Activated B cell treated with CpG ODN at 0.5 μM for 24 hours (primary cell): Measurements from ENCODE around the gene WDR37. TPM values are rescaled to one million over a fixed set of nuclear protein-coding genes. Genes with fewer than 3 reads are reported as not detected.

Experiments
- ATAC-seq: fragments of 200-7000 bp; cut with Tn5 transposase; one replicate; pipeline ENCODE4 v1.10.0; 2021; ENCODE audit warnings: low read depth, mild to moderate bottlenecking, moderate library complexity
- CTCF ChIA-PET: fragments of 350-600 bp; sonication (Branson Sonifier 250); formaldehyde crosslinking; loops from one replicate; lab custom pipeline; 2021; ENCODE audit warnings: antibody characterized with exemption; lab: Charles Lee
- POLR2A ChIA-PET: fragments of 350-600 bp; sonication (Branson Sonifier 250); formaldehyde crosslinking; loops from one replicate; lab custom pipeline; 2021; ENCODE audit warnings: antibody characterized with exemption; lab: Charles Lee
- DNase-seq: peaks from one replicate; pipeline ENCODE4 v3.0.0; 2022
- H3K27ac Mint-ChIP-seq: one replicate; pipeline ENCODE4 v1.8.0; 2020; ENCODE audit warnings: mixed read lengths
- H3K27me3 Mint-ChIP-seq: one replicate; pipeline ENCODE4 v1.8.0; 2021; ENCODE audit warnings: mixed read lengths
- H3K36me3 Mint-ChIP-seq: one replicate; pipeline ENCODE4 v1.8.0; 2021; ENCODE audit warnings: low read depth, mixed read lengths
- H3K4me1 Mint-ChIP-seq: one replicate; pipeline ENCODE4 v1.8.0; 2021; ENCODE audit warnings: mixed read lengths
- H3K4me3 Mint-ChIP-seq: one replicate; pipeline ENCODE4 v1.8.0; 2020; ENCODE audit warnings: mild to moderate bottlenecking, mixed read lengths
- H3K9me3 Mint-ChIP-seq: one replicate; pipeline ENCODE4 v1.8.0; 2020; ENCODE audit warnings: mixed read lengths
- intact Hi-C: fragments of 100-400 bp; cut with micrococcal nuclease; formaldehyde crosslinking; loops from one replicate; pipeline ENCODE4 v1.15.1; 2024
- total RNA-seq: library from RNA; stranded (reverse); gene quantifications from 2 replicates; pipeline ENCODE4 v1.2.3, GENCODE V29; 2022
- TF ChIP-seq, protein P1 (sequence below): fragments of 200-600 bp; IDR thresholded peaks from one replicate; pipeline ENCODE4 v1.8.0; 2022; ENCODE audit warnings: antibody characterized with exemption, mild to moderate bottlenecking

Gene WDR37
- total RNA-seq, 1 donor from 2014 or later = 20.0 TPM

DNA sequence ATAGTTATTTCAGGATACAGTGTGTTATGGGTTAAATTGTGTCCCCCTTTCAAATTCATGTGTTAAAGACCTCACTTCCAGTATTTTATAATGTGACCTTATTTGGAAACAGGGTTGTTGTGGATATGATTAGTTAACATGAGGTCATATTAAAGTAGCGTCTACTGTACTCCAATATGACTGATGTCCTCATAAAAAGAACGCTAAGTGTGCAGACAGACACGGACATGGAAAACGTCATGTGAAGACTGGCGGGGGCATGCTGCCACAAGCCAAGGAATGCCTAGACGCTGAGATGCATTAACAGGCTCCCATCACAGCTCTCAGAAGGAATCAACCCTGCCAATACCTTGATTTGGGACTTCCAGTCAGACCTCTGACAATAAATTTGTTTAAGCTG is 1.5 kb upstream of the WDR37 start:
- intact Hi-C loops = loop anchor here (5.0 kb wide), 1 partner anchor 917 kb away; the partner anchor contains the start of gene ZMYND11
- H3K27me3 Mint-ChIP-seq = no peaks in the 10 kb centered on the region
- H3K4me1 Mint-ChIP-seq = peaks cover 74% of the 10 kb centered on the region
- H3K36me3 Mint-ChIP-seq = peaks cover 53% of the 10 kb centered on the region
- CTCF ChIA-PET = no interaction called here
- POLR2A ChIA-PET = no interaction called here
- H3K9me3 Mint-ChIP-seq = no peaks in the 10 kb centered on the region
- H3K4me3 Mint-ChIP-seq = peak overlapping the region; percentile 62
- ATAC-seq = no peak
- peak overlapping the region; percentile 46 for H3K27ac Mint-ChIP-seq
- TF ChIP-seq, protein P1, sequence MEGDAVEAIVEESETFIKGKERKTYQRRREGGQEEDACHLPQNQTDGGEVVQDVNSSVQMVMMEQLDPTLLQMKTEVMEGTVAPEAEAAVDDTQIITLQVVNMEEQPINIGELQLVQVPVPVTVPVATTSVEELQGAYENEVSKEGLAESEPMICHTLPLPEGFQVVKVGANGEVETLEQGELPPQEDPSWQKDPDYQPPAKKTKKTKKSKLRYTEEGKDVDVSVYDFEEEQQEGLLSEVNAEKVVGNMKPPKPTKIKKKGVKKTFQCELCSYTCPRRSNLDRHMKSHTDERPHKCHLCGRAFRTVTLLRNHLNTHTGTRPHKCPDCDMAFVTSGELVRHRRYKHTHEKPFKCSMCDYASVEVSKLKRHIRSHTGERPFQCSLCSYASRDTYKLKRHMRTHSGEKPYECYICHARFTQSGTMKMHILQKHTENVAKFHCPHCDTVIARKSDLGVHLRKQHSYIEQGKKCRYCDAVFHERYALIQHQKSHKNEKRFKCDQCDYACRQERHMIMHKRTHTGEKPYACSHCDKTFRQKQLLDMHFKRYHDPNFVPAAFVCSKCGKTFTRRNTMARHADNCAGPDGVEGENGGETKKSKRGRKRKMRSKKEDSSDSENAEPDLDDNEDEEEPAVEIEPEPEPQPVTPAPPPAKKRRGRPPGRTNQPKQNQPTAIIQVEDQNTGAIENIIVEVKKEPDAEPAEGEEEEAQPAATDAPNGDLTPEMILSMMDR = no peak
- no peak for DNase-seq

DNA sequence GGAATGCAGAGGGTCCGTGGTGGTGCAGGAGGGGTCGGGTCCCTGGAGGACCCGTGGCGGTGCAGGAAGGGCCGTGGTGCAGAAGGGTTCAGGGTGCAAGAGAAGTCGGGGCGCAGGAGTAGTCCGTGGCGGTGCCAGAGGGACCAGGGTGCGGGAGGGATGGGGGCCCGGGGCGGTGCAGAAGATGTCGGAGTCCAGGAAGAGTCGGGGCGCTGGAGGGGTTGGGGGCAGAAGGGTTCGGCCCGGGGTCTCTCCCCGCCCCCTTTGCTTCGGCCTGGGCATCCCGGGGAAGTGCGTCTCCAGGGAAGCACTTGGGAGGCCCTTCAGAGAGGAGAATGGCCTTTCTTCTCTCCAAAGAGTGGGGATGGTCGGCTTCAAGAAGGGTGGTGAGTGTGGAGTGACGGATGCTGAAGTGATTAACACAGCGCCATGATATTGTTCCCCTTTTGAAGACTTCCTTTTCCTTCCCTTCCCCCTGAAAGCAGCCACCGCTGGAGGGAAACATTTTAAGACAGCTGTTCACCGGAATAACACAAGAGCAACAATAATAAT is 997 bp downstream of the WDR37 start:
- Mint-ChIP-seq H3K9me3 (no peaks in the 10 kb centered on the region), H3K27ac (peak overlapping the region; percentile 91), H3K4me3 (peak overlapping the region; percentile 94), H3K36me3 (peaks cover 46% of the 10 kb centered on the region), H3K27me3 (no peaks in the 10 kb centered on the region), H3K4me1 (peaks cover 73% of the 10 kb centered on the region)
- ATAC-seq (peak; percentile 16), DNase-seq (no peak)
- TF ChIP-seq, protein P1 = no peak
- intact Hi-C loops = loop anchor here (2.0 to 5.0 kb wide), 2 partner anchors 14 to 920 kb away; partner anchors contain the start of gene ZMYND11
- POLR2A ChIA-PET = interaction anchor here (1.0 to 4.5 kb wide), 4 partner anchors 9 to 126 kb away, joined by 3 to 26 read pairs (median 12); partner anchors contain the start of genes GTPBP4, IDI1 and LARP4B
- CTCF ChIA-PET = no interaction called here

DNA sequence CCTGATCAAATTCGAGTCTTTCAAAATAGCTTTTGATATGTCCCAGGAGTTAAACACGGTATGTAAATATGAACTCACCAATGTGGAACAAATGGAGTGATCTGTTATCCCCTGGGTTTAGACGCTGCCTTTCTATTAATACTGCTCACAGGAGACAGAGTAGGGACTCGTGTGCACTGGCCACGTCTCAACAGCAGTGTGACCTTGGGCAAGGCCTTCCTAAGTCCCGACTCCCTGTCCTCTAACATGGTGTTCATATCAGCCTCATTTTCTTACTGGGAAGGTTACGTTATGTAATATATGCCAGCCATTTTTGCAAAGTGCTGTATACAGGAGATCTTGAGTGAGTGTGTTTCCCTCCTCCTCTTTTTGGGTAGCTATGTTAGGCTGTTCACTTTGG is 1.8 kb downstream of the WDR37 start:
- ATAC-seq = no peak
- CTCF ChIA-PET = no interaction called here
- intact Hi-C loops = loop anchor here (5.0 kb wide), 1 partner anchor 921 kb away; the partner anchor contains the start of gene ZMYND11

DNA sequence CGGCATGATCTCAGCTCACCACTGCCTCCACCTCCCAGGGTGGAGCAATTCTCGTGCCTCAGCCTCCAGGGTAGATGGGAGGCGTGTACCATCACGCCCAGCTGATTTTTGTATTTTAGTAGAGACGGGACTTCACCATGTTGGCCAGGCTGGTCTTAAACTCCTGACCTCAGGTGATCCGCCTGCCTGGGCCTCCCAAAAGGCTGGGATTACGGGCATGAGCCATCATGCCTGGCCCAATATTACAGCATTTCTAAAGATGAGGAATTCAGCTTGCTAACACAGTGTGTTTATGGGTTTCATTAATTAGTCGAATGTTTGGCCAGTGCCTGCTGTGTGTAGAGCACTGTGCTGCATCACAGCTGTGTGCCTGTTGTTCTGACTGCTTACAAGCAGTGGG is 3.7 kb downstream of the WDR37 start:
- H3K4me3 Mint-ChIP-seq = no peak overlapping the region
- no peaks in the 10 kb centered on the region for H3K9me3 Mint-ChIP-seq
- TF ChIP-seq, protein P1 = no peak
- ATAC-seq (no peak), DNase-seq (no peak)
- ChIA-PET POLR2A (interaction anchor here (4.5 kb wide), 1 partner anchor 12 kb away, joined by 26 read pairs; the partner anchor contains the start of gene IDI1), CTCF (no interaction called here)
- intact Hi-C loops = loop anchor here (5.0 kb wide), 1 partner anchor 923 kb away; the partner anchor contains the start of gene ZMYND11
- peaks cover 42% of the 10 kb centered on the region for H3K36me3 Mint-ChIP-seq
- no peaks in the 10 kb centered on the region for H3K27me3 Mint-ChIP-seq
- H3K4me1 Mint-ChIP-seq = peaks cover 55% of the 10 kb centered on the region
- no peak overlapping the region for H3K27ac Mint-ChIP-seq

More for the DNA sequence above, 1.8 kb downstream of the WDR37 start:
- POLR2A ChIA-PET = interaction anchor here (1.0 to 4.5 kb wide), 3 partner anchors 10 to 127 kb away, joined by 3 to 26 read pairs (median 16); partner anchors contain the start of genes GTPBP4, IDI1 and LARP4B
- H3K4me1 Mint-ChIP-seq = peaks cover 68% of the 10 kb centered on the region
- H3K27me3 Mint-ChIP-seq = no peaks in the 10 kb centered on the region
- peaks cover 45% of the 10 kb centered on the region for H3K36me3 Mint-ChIP-seq
- H3K27ac Mint-ChIP-seq = peak overlapping the region; percentile 91
- no peak for DNase-seq
- H3K9me3 Mint-ChIP-seq = no peaks in the 10 kb centered on the region
- TF ChIP-seq, protein P1 = no peak
- peak overlapping the region; percentile 94 for H3K4me3 Mint-ChIP-seq
